ENCODE data around the gene ITPR3.

Gene ITPR3

DNA sequence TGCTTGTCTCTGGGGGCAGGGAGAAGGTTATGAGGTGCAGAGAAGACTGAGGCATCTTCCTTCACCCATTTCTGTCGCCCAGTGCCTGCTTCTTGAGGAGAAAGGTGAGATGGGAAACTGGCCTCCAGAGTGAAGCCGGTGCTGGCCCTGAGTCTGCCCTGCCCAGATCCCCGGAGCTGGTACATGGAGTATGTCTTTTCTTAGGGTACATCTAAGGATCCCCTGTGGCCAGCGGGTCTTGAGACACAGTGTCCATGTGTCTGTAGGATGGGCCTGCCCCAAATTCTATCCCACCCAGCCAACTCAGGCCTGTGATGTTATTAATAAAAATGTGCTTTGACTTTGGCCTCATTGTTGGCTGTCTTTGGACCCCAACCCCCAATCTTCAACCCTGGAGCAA is 32.2 kb upstream of the ITPR3 start:
- DNase-seq (ENCODE audit: extremely low read depth, insufficient read length): no peak
- no peak overlapping the region for H3K4me3 ChIP-seq (replicated peaks; ENCODE audit: low read depth, low read length)
- TF ChIP-seq CTCF (IDR thresholded peaks at IDR 0.05; ENCODE audit: insufficient read depth, low read length, poor library complexity, severe bottlenecking): no peak
- no peaks in the 10 kb centered on the region for H3K36me3 ChIP-seq (ENCODE audit: control insufficient read depth, insufficient read depth, low read length)
- no peaks in the 10 kb centered on the region for H3K27me3 ChIP-seq (replicated peaks; ENCODE audit: control insufficient read depth, insufficient read depth, low read length)

GRCh38 chr6:33589392-33589730 is 31.8 kb upstream of the ITPR3 start:
- no peaks in the 10 kb centered on the region for H3K27me3 ChIP-seq (replicated peaks; ENCODE audit: control insufficient read depth, insufficient read depth, low read length)
- no peak overlapping the region for H3K4me3 ChIP-seq (replicated peaks; ENCODE audit: low read depth, low read length)
- H3K36me3 ChIP-seq (ENCODE audit: control insufficient read depth, insufficient read depth, low read length): no peaks in the 10 kb centered on the region
- no peak for TF ChIP-seq CTCF (IDR thresholded peaks at IDR 0.05; ENCODE audit: insufficient read depth, low read length, poor library complexity, severe bottlenecking)
- no peak for DNase-seq (ENCODE audit: extremely low read depth, insufficient read length)

DNA sequence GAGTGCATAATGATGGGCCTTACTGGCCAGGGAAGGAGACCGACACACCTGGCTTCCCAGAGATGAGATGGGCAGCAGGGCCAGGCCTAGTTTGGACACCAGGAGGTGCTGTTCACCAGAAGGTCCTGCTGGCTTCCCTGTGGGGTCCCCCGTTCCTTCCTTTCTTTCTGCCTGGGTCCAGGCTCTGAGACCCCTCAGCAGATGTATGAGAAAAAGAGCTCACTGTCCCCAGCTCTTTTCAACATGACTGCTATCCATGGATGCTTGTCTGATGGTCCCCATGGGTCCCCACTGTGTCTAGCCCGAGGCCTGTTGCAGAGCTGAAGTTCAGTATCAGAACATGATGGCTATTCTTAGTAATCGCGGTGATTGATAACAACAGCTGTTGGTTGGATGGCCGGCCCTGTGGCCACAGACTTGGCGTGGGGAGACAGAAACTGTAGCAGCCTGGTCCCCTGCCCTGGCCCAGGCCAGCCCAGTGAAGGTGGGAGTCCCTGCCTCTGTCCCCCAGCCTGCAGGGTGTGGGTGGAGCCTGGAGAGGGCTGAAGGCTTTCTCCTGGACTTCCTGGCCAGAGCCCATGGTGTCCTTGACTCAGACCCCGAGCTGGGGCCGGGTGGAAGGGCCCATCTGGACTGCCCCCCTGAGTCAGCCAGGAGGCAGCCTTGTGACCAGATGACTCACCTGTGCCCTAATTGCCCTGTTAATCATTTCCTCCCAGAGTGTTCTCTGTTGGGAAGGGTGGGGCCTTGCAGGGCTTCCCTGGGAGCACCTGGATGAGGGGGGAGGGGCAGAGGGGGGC is 31.2 kb upstream of the ITPR3 start:
- no peak overlapping the region for H3K4me3 ChIP-seq (replicated peaks; ENCODE audit: low read depth, low read length)

DNA sequence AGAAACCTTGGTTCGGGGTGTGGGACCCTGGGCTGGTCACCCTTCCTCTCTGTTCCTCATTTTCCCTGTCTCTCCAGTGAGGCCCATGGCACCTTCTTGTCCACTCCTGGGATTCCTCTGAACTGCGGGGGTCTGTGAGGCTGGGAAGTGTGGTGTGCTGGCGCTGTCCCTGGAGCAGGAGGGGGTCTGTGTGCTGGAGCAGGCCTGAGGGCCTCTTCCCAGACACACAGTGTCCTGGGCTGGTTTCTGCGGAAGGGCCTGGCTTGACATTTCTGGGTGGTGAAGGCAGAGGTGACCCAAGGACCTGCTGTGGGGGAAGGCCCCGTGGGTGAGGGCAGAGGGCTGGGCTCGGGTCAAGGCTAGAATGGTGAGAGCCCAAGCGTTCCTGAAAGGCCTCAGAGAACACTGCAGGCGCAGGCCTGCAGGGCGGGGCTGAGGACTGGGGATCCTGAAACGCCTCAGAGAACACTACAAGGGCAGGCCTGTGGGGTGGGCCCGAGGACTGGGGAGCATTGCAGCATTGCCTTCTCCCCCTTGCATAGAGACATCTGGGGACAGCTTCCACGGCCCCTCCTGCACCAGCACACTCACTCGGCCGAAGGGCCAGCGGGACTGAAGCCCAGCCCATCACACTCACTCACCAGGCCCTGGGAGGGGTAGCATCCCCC is 30.5 kb upstream of the ITPR3 start:
- Histone ChIP-seq H3K4me3 (replicated peaks; ENCODE audit: low read depth, low read length) (no peak overlapping the region), H3K36me3 (ENCODE audit: control insufficient read depth, insufficient read depth, low read length) (no peaks in the 10 kb centered on the region), H3K27me3 (replicated peaks; ENCODE audit: control insufficient read depth, insufficient read depth, low read length) (no peaks in the 10 kb centered on the region)
- DNase-seq (ENCODE audit: extremely low read depth, insufficient read length): no peak
- TF ChIP-seq CTCF (IDR thresholded peaks at IDR 0.05; ENCODE audit: insufficient read depth, low read length, poor library complexity, severe bottlenecking): no peak

More for the DNA sequence above, 31.2 kb upstream of the ITPR3 start:
- peak; percentile 69 for DNase-seq (ENCODE audit: extremely low read depth, insufficient read length)
- peak; percentile 96 for TF ChIP-seq CTCF (IDR thresholded peaks at IDR 0.05; ENCODE audit: insufficient read depth, low read length, poor library complexity, severe bottlenecking)
- H3K36me3 ChIP-seq (ENCODE audit: control insufficient read depth, insufficient read depth, low read length): no peaks in the 10 kb centered on the region
- no peaks in the 10 kb centered on the region for H3K27me3 ChIP-seq (replicated peaks; ENCODE audit: control insufficient read depth, insufficient read depth, low read length)

DNA sequence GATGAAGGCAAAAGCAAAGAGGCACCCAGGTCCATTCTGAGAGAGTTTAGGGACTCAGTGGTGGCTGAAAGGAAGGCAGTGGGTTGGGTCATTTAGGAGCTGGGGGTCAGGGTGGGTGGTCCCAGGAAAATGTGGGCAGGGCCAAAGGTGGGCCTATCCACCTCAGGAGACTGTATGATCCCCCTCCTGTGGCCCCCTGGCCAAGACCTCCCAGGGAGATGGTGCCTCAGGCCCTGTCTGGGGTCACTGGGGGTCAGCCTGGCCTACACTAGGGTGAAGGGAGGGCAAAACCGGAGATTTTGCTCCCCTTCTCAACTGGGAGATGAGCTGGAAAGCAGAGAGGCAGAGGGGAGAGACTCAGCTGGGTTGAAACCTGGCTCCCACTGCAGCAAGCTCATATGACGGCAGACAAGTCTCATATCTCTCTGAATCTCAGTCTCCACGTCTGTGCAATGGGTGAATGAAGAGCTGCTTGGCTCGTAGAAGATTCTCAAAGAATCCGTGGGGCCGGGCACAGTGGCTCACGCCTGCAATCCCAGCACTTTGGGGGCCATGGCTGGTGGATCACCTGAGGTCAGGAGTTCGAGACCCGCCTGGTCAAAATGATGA is 29.6 kb upstream of the ITPR3 start:
- H3K27me3 ChIP-seq (replicated peaks; ENCODE audit: control insufficient read depth, insufficient read depth, low read length): no peaks in the 10 kb centered on the region
- TF ChIP-seq CTCF (IDR thresholded peaks at IDR 0.05; ENCODE audit: insufficient read depth, low read length, poor library complexity, severe bottlenecking): no peak
- no peak for DNase-seq (ENCODE audit: extremely low read depth, insufficient read length)
- no peaks in the 10 kb centered on the region for H3K36me3 ChIP-seq (ENCODE audit: control insufficient read depth, insufficient read depth, low read length)
- H3K4me3 ChIP-seq (replicated peaks; ENCODE audit: low read depth, low read length): no peak overlapping the region

All from GM06990 (cell line).